Measurements from ENCODE around the gene GBP5.
"Not testable (repeated sequence)": the region's sequence is repeated elsewhere in the genome, so short reads cannot be mapped to it uniquely, and the experiment has no call there.

Gene GBP5

GRCh38 chr1:89288051-89288340 lies 15.3 kb upstream of the GBP5 start:
- Mint-ChIP-seq H3K36me3 (peaks cover 14% of the 10 kb centered on the region), H3K4me1 (peaks cover 74% of the 10 kb centered on the region), H3K9me3 (peaks cover 14% of the 10 kb centered on the region)

GRCh38 chr1:89287181-89288050 lies 14.8 kb upstream of the GBP5 start:
- Mint-ChIP-seq H3K9me3 (peaks cover 14% of the 10 kb centered on the region), H3K4me1 (peaks cover 74% of the 10 kb centered on the region), H3K27ac (peak overlapping the region; percentile 99), H3K4me3 (peak overlapping the region; percentile 54), H3K27me3 (no peaks in the 10 kb centered on the region), H3K36me3 (peaks cover 12% of the 10 kb centered on the region)

More at GRCh38 chr1:89288051-89288340, 15.3 kb upstream of the GBP5 start:
- Mint-ChIP-seq H3K27ac (peak overlapping the region; percentile 99), H3K27me3 (no peaks in the 10 kb centered on the region), H3K4me3 (peak overlapping the region; percentile 54)

- Mint-ChIP-seq H3K27me3 (no peaks in the 10 kb centered on the region), H3K4me3 (peak overlapping the region; percentile 54), H3K4me1 (peaks cover 81% of the 10 kb centered on the region), H3K36me3 (peaks cover 12% of the 10 kb centered on the region), H3K9me3 (peaks cover 14% of the 10 kb centered on the region), H3K27ac (peak overlapping the region; percentile 99)
Observed at GRCh38 chr1:89286549-89287180, 14.0 kb upstream of the GBP5 start.

GRCh38 chr1:89285745-89286380 lies 13.2 kb upstream of the GBP5 start:
- no peaks in the 10 kb centered on the region for H3K27me3 Mint-ChIP-seq
- peak overlapping the region; percentile 54 for H3K4me3 Mint-ChIP-seq
- H3K36me3 Mint-ChIP-seq: peaks cover 12% of the 10 kb centered on the region
- peaks cover 89% of the 10 kb centered on the region for H3K4me1 Mint-ChIP-seq
- peak overlapping the region; percentile 99 for H3K27ac Mint-ChIP-seq
- peaks cover 14% of the 10 kb centered on the region for H3K9me3 Mint-ChIP-seq

- peaks cover 15% of the 10 kb centered on the region for H3K36me3 Mint-ChIP-seq
- H3K4me3 Mint-ChIP-seq: peak overlapping the region; percentile 13
- H3K27ac Mint-ChIP-seq: peak overlapping the region; percentile 76
- not testable (repeated sequence) for H3K27me3 Mint-ChIP-seq
- H3K9me3 Mint-ChIP-seq: peaks cover 21% of the 10 kb centered on the region
- peaks cover 90% of the 10 kb centered on the region for H3K4me1 Mint-ChIP-seq
Observed at GRCh38 chr1:89284078-89284763, 11.6 kb upstream of the GBP5 start.

GRCh38 chr1:89280766-89281165 lies 8.1 kb upstream of the GBP5 start:
- H3K36me3 Mint-ChIP-seq: peaks cover 15% of the 10 kb centered on the region
- H3K27me3 Mint-ChIP-seq: no peaks in the 10 kb centered on the region
- H3K4me1 Mint-ChIP-seq: peaks cover 88% of the 10 kb centered on the region
- H3K4me3 Mint-ChIP-seq: no peak overlapping the region
- H3K27ac Mint-ChIP-seq: peak overlapping the region; percentile 90
- H3K9me3 Mint-ChIP-seq: peaks cover 18% of the 10 kb centered on the region

GRCh38 chr1:89279011-89279466 lies 6.4 kb upstream of the GBP5 start:
- peaks cover 8% of the 10 kb centered on the region for H3K36me3 Mint-ChIP-seq
- peak overlapping the region; percentile 64 for H3K4me3 Mint-ChIP-seq
- peaks cover 8% of the 10 kb centered on the region for H3K9me3 Mint-ChIP-seq
- peaks cover 89% of the 10 kb centered on the region for H3K4me1 Mint-ChIP-seq
- no peaks in the 10 kb centered on the region for H3K27me3 Mint-ChIP-seq
- peak overlapping the region; percentile 99 for H3K27ac Mint-ChIP-seq

- H3K9me3 Mint-ChIP-seq: peaks cover 8% of the 10 kb centered on the region
- H3K4me3 Mint-ChIP-seq: peak overlapping the region; percentile 51
- no peaks in the 10 kb centered on the region for H3K27me3 Mint-ChIP-seq
- H3K36me3 Mint-ChIP-seq: peaks cover 6% of the 10 kb centered on the region
- peak overlapping the region; percentile 99 for H3K27ac Mint-ChIP-seq
- peaks cover 85% of the 10 kb centered on the region for H3K4me1 Mint-ChIP-seq
Observed at GRCh38 chr1:89277725-89278124, 5.1 kb upstream of the GBP5 start.

GRCh38 chr1:89276690-89277089 lies 4.0 kb upstream of the GBP5 start:
- Mint-ChIP-seq H3K27ac (peak overlapping the region; percentile 99), H3K4me3 (no peak overlapping the region), H3K4me1 (peaks cover 81% of the 10 kb centered on the region)

GRCh38 chr1:89274411-89274857 lies 1.8 kb upstream of the GBP5 start:
- H3K36me3 Mint-ChIP-seq: peaks cover 28% of the 10 kb centered on the region
- peak overlapping the region; percentile 99 for H3K27ac Mint-ChIP-seq
- peaks cover 71% of the 10 kb centered on the region for H3K4me1 Mint-ChIP-seq
- peak overlapping the region; percentile 85 for H3K4me3 Mint-ChIP-seq
- H3K9me3 Mint-ChIP-seq: peaks cover 3% of the 10 kb centered on the region
- no peaks in the 10 kb centered on the region for H3K27me3 Mint-ChIP-seq

More at GRCh38 chr1:89276690-89277089, 4.0 kb upstream of the GBP5 start:
- no peaks in the 10 kb centered on the region for H3K27me3 Mint-ChIP-seq
- H3K9me3 Mint-ChIP-seq: peaks cover 8% of the 10 kb centered on the region
- H3K36me3 Mint-ChIP-seq: peaks cover 14% of the 10 kb centered on the region

- peak overlapping the region; percentile 100 for H3K4me3 Mint-ChIP-seq
- H3K9me3 Mint-ChIP-seq: no peaks in the 10 kb centered on the region
- H3K4me1 Mint-ChIP-seq: peaks cover 71% of the 10 kb centered on the region
- H3K27me3 Mint-ChIP-seq: no peaks in the 10 kb centered on the region
- peaks cover 35% of the 10 kb centered on the region for H3K36me3 Mint-ChIP-seq
- H3K27ac Mint-ChIP-seq: peak overlapping the region; percentile 99
Observed at GRCh38 chr1:89273324-89273778, 691 bp upstream of the GBP5 start.

- peaks cover 70% of the 10 kb centered on the region for H3K4me1 Mint-ChIP-seq
- H3K9me3 Mint-ChIP-seq: no peaks in the 10 kb centered on the region
- H3K27ac Mint-ChIP-seq: peak overlapping the region; percentile 99
- peaks cover 48% of the 10 kb centered on the region for H3K36me3 Mint-ChIP-seq
- no peaks in the 10 kb centered on the region for H3K27me3 Mint-ChIP-seq
- peak overlapping the region; percentile 100 for H3K4me3 Mint-ChIP-seq
Observed at GRCh38 chr1:89271341-89272015, 1.2 kb downstream of the GBP5 start.

- Mint-ChIP-seq H3K4me1 (peaks cover 68% of the 10 kb centered on the region), H3K36me3 (peaks cover 57% of the 10 kb centered on the region), H3K27me3 (no peaks in the 10 kb centered on the region), H3K9me3 (no peaks in the 10 kb centered on the region), H3K4me3 (peak overlapping the region; percentile 100), H3K27ac (peak overlapping the region; percentile 89)
Observed at GRCh38 chr1:89270423-89270822, 2.2 kb downstream of the GBP5 start.

GRCh38 chr1:89269277-89269676 lies 3.4 kb downstream of the GBP5 start:
- H3K4me3 Mint-ChIP-seq: peak overlapping the region; percentile 100

GRCh38 chr1:89262643-89263042 lies 10.0 kb downstream of the GBP5 start:
- H3K27me3 Mint-ChIP-seq: no peaks in the 10 kb centered on the region

More at GRCh38 chr1:89269277-89269676, 3.4 kb downstream of the GBP5 start:
- Mint-ChIP-seq H3K9me3 (no peaks in the 10 kb centered on the region), H3K27ac (peak overlapping the region; percentile 92), H3K27me3 (no peaks in the 10 kb centered on the region), H3K36me3 (peaks cover 64% of the 10 kb centered on the region), H3K4me1 (peaks cover 62% of the 10 kb centered on the region)

More at GRCh38 chr1:89262643-89263042, 10.0 kb downstream of the GBP5 start:
- peaks cover 62% of the 10 kb centered on the region for H3K36me3 Mint-ChIP-seq
- H3K27ac Mint-ChIP-seq: peak overlapping the region; percentile 57
- H3K4me1 Mint-ChIP-seq: peaks cover 79% of the 10 kb centered on the region
- no peaks in the 10 kb centered on the region for H3K9me3 Mint-ChIP-seq
- H3K4me3 Mint-ChIP-seq: peak overlapping the region; percentile 69
